HG03342 (cell line): ENCODE data around the gene KLK13.

ENCODE experiments used
- ATAC-seq: cut with Tn5 transposase; IDR thresholded peaks from one replicate; pipeline ENCODE4 v1.9.1; 2021; ENCODE audit warnings: mild to moderate bottlenecking, moderate library complexity; ENCODE audit not compliant: unreplicated experiment

The KLK13 gene

GRCh38 chr19:51065221-51065960, 499 bp upstream of the KLK13 start:
- no peak for ATAC-seq

- ATAC-seq: no peak
Measured at GRCh38 chr19:51063664-51064063, 1.2 kb downstream of the KLK13 start.

GRCh38 chr19:51060973-51061372, 3.9 kb downstream of the KLK13 start:
- ATAC-seq: no peak

- no peak for ATAC-seq
Measured at GRCh38 chr19:51060336-51060735, 4.6 kb downstream of the KLK13 start.

GRCh38 chr19:51059715-51060114, 5.2 kb downstream of the KLK13 start:
- no peak for ATAC-seq

GRCh38 chr19:51055866-51056265, 9.0 kb downstream of the KLK13 start:
- ATAC-seq: no peak

GRCh38 chr19:51047031-51047335, 17.9 kb downstream of the KLK13 start:
- no peak for ATAC-seq

GRCh38 chr19:51044327-51044726, 20.6 kb downstream of the KLK13 start:
- no peak for ATAC-seq

GRCh38 chr19:51043497-51043896, 21.4 kb downstream of the KLK13 start:
- no peak for ATAC-seq

- no peak for ATAC-seq
Measured at GRCh38 chr19:51040151-51040550, 24.7 kb downstream of the KLK13 start.

GRCh38 chr19:51036519-51036918, 28.4 kb downstream of the KLK13 start:
- ATAC-seq: no peak

GRCh38 chr19:51034704-51035103, 30.2 kb downstream of the KLK13 start, which contains the start of gene KLK12:
TSS of gene KLK12 (minus strand) at chr19:51035002. CDS start at chr19:51034621, 381 bp downstream.
- no peak for ATAC-seq

GRCh38 chr19:51031880-51032225, 33.0 kb downstream of the KLK13 start:
- ATAC-seq: no peak

- no peak for ATAC-seq
Measured at GRCh38 chr19:51031220-51031879, 33.5 kb downstream of the KLK13 start.

GRCh38 chr19:51030631-51031030, 34.3 kb downstream of the KLK13 start:
- ATAC-seq: no peak

- no peak for ATAC-seq
Measured at GRCh38 chr19:51029718-51030117, 35.2 kb downstream of the KLK13 start.

GRCh38 chr19:51027873-51028272, 37.0 kb downstream of the KLK13 start:
- ATAC-seq: no peak

GRCh38 chr19:51027126-51027806, 37.6 kb downstream of the KLK13 start:
- ATAC-seq: no peak

- ATAC-seq: no peak
Measured at GRCh38 chr19:51026554-51026831, 38.4 kb downstream of the KLK13 start, which contains the start of gene KLK11. TSS of gene KLK11 (minus strand) at chr19:51026616. CDS start at chr19:51025631, 985 bp downstream.

GRCh38 chr19:51025809-51026553, 38.9 kb downstream of the KLK13 start:
- ATAC-seq: no peak

- ATAC-seq: no peak
Measured at GRCh38 chr19:51025401-51025800, 39.5 kb downstream of the KLK13 start.

- ATAC-seq: no peak
Measured at GRCh38 chr19:51024924-51025323, 40.0 kb downstream of the KLK13 start.
